HG02588 (cell line): Measurements from ENCODE around the gene AIRE.
"Not testable (repeated sequence)": the region's sequence is repeated elsewhere in the genome, so short reads cannot be mapped to it uniquely, and the experiment has no call there.

Experiments used
- ATAC-seq: cut with Tn5 transposase; IDR thresholded peaks from one replicate; pipeline ENCODE4 v1.9.1; 2021; ENCODE audit warnings: mild to moderate bottlenecking, moderate library complexity; ENCODE audit not compliant: unreplicated experiment

AIRE gene

GRCh38 chr21:44265734-44266270 is 19.9 kb upstream of the AIRE start:
- ATAC-seq: no peak

DNA sequence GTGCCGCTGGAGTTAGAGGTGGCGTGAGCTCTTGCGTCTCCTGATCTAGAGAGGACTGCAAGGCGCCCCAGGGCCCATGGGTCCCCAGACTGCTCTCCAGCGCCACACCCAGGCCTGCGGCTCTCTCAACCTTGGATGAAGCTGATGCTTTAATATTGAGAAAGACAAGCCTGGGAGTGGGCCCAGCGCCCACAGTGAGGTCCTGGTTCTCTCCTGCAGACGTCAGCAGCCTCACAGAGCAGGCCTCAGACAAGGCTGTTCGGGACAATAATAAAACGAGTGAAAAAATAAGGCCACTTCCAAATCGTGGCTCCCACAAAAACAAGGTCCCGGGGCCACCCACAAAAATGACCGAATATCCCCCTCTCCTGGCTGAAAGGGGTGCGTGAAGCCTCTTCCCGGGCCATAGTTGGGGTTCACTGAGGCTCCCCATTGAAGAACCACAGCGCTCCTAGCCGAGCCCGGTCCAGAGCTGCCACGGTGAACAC is 18.0 kb upstream of the AIRE start:
- no peak for ATAC-seq

DNA sequence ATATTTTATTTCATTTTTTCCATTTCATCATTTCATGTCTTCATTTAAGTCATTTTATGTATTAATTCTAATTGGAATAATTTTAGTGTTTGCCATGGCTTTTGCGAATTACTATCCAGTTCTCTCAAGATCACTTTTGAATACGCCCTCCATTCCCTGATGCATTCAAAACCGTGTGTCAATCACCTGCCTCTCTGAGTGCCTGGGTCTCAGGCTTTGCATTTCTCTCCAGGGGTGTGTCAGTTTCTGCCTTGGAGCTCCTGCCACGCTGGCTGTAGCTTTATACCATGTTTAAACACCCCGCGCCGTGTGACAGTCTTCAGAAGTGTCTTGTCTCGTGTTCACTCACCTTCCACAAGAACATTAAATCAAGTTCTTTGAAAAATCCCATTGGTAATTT is 16.6 kb upstream of the AIRE start:
- ATAC-seq: no peak

DNA sequence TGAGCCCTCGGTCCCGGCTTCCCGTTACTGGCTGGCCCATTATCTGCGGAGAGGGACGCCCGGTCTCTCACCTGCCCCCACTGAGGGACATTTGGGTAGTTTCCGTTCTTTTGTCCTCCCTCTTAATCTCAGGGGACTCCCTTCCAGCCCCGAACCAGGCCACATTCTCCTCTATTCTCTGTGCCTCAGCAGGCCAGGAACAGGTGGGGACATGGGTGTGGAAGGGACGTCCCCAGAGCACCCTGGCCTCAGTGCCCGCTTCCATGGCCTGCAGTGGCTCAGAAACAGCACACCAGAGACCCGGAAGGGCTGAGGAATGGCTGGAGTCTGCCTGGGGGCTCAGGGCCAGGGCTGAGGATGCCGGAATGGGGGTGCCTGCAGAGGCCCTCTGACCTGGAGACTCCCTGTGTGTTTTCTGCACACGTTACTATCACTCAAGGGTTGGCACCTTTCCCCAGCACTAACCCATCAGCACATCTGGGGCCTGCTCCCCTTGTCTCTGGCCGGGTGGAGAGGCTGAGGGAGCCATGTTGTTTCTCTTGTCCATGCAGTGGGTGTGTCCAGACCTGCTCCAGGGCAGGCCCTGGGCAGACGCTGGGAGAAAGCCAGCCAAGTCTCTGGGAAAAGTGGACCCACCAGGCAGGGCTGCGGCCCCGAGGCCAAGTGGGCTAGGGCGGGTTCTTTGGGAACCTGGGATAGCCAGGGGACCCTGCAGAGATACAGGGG is 14.0 kb upstream of the AIRE start:
- no peak for ATAC-seq

DNA sequence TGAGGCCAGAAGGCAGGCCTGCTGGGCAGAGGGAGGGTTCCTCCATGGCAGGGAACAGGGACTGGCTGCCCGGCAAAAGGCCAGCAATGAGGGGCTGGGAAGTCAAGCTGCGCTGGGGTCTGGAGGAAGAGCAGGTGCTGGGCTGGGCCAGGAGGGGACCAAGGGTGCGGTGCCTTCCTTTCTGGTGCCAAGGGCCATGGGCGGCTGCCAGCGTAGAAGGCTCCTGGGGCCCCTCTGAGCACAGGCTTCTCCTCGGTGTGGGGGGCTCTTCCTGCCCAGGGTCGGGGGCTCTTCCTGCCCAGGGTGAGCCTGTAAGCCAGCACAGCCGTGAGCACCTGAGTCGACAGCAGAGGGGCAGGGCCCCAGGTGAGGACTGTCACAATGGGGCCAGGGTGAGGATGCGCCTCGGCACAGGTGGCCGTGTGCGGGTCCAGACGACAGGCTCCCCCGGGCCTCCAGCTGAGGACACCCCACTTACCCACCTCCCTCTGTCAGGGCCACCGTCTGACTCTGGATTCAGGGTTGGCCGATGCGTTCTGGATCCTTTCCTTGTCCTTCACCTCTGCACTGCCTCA is 13.3 kb upstream of the AIRE start:
- no peak for ATAC-seq

DNA sequence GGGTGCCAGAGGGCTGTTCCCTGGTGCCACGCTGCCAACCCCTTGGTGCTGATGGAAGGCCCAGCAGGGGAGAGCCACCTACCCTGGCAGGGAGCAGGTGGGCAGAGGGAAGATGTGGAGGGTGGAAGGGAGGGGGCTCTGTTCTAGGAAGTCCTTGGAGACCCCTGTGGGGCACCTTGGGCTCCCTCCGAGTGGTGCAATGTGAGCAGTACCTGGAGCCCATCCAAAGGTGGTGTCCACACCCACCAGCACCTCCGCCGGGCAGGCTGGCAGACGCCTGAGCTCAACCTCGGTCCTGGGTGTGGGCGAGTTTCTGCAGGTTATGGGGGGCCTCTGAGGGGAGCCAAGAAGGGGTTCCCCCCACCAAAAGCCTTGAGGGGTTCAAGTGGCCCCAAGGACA is 12.6 kb upstream of the AIRE start:
- no peak for ATAC-seq

DNA sequence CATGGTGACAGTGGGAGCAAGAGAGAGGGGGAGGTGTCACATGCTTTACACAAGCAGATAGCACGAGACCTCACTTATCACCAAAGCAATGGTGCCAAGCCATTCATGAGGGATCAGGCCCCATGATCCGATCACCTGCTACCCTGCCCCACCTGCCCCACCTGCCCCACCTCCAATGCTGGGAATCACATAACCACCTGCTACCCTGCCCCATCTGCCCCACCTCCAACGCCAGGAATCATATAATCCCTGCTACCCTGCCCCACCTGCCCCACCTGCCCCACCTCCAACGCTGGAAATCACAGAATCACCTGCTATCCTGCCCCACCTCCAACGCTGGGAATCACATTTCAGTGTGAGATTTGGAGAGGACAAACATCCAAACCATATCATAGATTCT is 10.6 kb upstream of the AIRE start:
- no peak for ATAC-seq

GRCh38 chr21:44279354-44280260 is 6.1 kb upstream of the AIRE start:
- no peak for ATAC-seq

- ATAC-seq: no peak
These were observed 3.9 kb upstream of the AIRE start for GRCh38 chr21:44281801-44282200.

- ATAC-seq: no peak
These were observed 3.3 kb upstream of the AIRE start for GRCh38 chr21:44282370-44282769.

- not testable (repeated sequence) for ATAC-seq
These were observed 2.4 kb upstream of the AIRE start for GRCh38 chr21:44283211-44283785.

DNA sequence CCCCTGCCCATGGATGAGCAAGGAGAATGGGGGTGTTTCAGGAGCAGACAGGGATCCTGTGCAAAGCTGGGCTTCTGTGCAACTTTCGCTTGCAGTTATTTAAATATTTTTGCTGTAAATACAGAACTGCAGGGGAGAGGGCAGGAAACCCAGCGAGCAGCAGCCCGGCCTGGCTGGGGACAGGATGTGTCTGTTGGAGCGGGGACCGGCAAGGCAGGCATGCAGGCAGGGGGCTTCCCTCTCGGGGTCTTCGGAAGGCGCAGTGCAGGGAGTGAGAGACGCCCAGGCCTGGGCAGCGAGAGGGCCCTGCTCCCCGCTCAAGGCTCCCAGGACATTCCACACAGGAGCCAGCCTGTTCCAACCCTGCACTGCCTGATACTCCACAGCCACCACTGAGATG is 1.7 kb upstream of the AIRE start:
- no peak for ATAC-seq

DNA sequence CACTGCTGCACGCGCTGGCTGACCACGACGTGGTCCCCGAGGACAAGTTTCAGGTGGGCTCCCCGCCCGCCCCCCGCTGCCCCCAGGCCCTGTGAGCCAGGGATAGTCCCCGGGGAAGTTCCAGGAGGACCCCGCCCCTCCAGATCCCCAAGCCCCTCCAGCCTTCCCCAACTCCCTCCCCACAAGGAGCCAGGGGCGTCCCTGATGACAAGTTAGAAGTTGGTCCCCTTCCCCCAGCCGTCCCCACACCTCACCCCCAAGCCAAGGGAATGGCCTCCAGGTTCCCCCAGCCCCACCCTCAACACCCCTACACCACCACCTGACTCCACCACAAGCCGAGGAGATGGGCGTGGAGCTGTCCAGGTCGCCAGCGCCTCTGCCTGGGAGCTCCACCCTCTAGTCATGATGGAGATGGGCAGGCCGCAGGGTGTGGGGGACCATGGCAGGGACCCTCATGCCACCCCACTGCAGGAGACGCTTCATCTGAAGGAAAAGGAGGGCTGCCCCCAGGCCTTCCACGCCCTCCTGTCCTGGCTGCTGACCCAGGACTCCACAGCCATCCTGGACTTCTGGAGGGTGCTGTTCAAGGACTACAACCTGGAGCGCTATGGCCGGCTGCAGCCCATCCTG is 525 bp downstream of the AIRE start:
- no peak for ATAC-seq

DNA sequence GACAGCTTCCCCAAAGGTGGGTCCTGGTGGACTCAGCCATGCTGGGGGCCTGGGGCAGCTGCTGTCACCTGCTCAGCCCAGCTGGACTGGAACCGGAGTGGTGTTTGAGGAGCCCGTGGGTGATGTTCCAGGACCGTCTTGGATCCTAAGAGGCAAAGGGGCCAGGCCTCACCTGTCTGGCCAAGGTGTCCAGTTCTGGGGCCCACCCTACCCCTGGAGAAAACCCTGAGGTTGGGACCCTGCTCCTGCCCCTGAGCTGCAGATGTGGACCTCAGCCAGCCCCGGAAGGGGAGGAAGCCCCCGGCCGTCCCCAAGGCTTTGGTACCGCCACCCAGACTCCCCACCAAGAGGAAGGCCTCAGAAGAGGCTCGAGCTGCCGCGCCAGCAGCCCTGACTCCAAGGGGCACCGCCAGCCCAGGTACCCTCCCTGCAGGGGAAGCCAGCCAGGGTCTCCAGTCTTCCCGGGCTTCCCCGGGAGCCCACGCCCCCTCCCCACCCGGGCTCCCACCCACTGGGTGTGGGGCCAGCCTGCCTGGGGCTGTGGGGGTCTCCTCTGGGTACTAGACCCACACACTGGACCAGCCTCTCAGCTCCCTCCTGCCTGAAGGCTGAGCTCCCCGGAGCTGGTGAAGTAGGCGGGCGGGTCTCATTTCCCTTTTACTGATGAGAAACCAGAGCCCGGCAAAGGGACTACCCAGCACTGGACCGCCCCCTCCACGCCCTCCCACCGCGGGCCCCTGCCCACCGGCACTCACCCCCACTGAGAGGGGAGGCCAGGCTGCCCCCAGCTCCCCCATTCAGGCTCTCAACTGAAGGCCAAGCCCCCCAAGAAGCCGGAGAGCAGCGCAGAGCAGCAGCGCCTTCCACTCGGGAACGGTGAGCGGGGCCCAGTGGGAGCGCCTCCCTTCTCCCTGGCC is 1.3 kb downstream of the AIRE start:
- ATAC-seq: no peak

- no peak for ATAC-seq
These were observed 2.8 kb downstream of the AIRE start for GRCh38 chr21:44288251-44289110.

- no peak for ATAC-seq
These were observed 3.8 kb downstream of the AIRE start for GRCh38 chr21:44289381-44290010.

GRCh38 chr21:44290327-44291077 is 4.8 kb downstream of the AIRE start:
- no peak for ATAC-seq
